GM12873 (cell line): ENCODE data around the gene SRRM1.
A peak's percentile ranks its signal among the peaks of the same experiment; 100 is the strongest.

ENCODE experiments used
- CTCF ChIP-seq: IDR thresholded peaks from 2 replicates; pipeline ENCODE4 v1.5.1; 2012; ENCODE audit warnings: low read depth, mild to moderate bottlenecking, moderate library complexity, low read length, control low read depth; ENCODE audit not compliant: insufficient read depth; ENCODE audit errors: missing control alignments

Gene SRRM1

GRCh38 chr1:24688033-24688432, 44.9 kb downstream of the SRRM1 start:
- TF ChIP-seq CTCF, result no peak

GRCh38 chr1:24688621-24689195, 45.6 kb downstream of the SRRM1 start:
- TF ChIP-seq CTCF, result peak; percentile 92

- TF ChIP-seq CTCF, result no peak
Observed at GRCh38 chr1:24691051-24691450, 47.9 kb downstream of the SRRM1 start.

GRCh38 chr1:24692351-24692980, 49.4 kb downstream of the SRRM1 start:
- TF ChIP-seq CTCF, result no peak

GRCh38 chr1:24693827-24694379, 50.8 kb downstream of the SRRM1 start:
- TF ChIP-seq CTCF, result no peak

GRCh38 chr1:24694380-24694843, 51.3 kb downstream of the SRRM1 start:
- TF ChIP-seq CTCF, result no peak

GRCh38 chr1:24695202-24695974, 52.3 kb downstream of the SRRM1 start:
- TF ChIP-seq CTCF, result no peak
